KMS-11 (cell line): ENCODE data around the gene MTG1.
A peak's percentile ranks its signal among the peaks of the same experiment; 100 is the strongest.

ENCODE experiments used
- H2AFZ ChIP-seq: fragments of 200-600 bp; sonication (generic); 2 replicates; pipeline ENCODE4 v1.6.1; 2016; ENCODE audit warnings: antibody characterized with exemption, mixed run types, low read depth
- H3K27ac ChIP-seq: fragments of 200-600 bp; sonication (generic); 2 replicates; pipeline ENCODE4 v1.6.1; 2016; ENCODE audit warnings: mild to moderate bottlenecking, mixed run types
- H3K27me3 ChIP-seq: fragments of 200-600 bp; sonication (generic); 2 replicates; pipeline ENCODE4 v1.6.1; 2017; ENCODE audit warnings: mild to moderate bottlenecking, low read depth, mixed run types, moderate library complexity; ENCODE audit not compliant: insufficient read depth
- H3K36me3 ChIP-seq: fragments of 200-600 bp; sonication (generic); 2 replicates; pipeline ENCODE4 v1.6.1; 2017; ENCODE audit warnings: mild to moderate bottlenecking, mixed run types; ENCODE audit not compliant: insufficient read depth
- H3K4me1 ChIP-seq: fragments of 200-600 bp; sonication (generic); 2 replicates; pipeline ENCODE4 v1.6.1; 2016; ENCODE audit warnings: mild to moderate bottlenecking, low read depth, mixed run types; ENCODE audit not compliant: poor library complexity, severe bottlenecking
- H3K4me2 ChIP-seq: fragments of 200-600 bp; sonication (generic); 2 replicates; pipeline ENCODE4 v1.7.0; 2016; ENCODE audit warnings: mild to moderate bottlenecking, mixed run types
- H3K4me3 ChIP-seq: fragments of 200-600 bp; sonication (generic); IDR thresholded peaks from 2 replicates; pipeline ENCODE4 v1.6.1; 2017; ENCODE audit warnings: low read depth, low read length, mixed read lengths; ENCODE audit not compliant: insufficient read depth
- H3K79me2 ChIP-seq: fragments of 200-600 bp; sonication (generic); 2 replicates; pipeline ENCODE4 v1.6.1; 2016; ENCODE audit warnings: low read depth, mixed run types; ENCODE audit not compliant: insufficient read depth
- H3K9ac ChIP-seq: fragments of 200-600 bp; sonication (generic); 2 replicates; pipeline ENCODE4 v1.6.1; 2016; ENCODE audit warnings: mild to moderate bottlenecking, mixed run types
- H4K20me1 ChIP-seq: fragments of 200-600 bp; sonication (generic); 2 replicates; pipeline ENCODE4 v1.6.1; 2016; ENCODE audit warnings: mild to moderate bottlenecking, mixed run types; ENCODE audit not compliant: insufficient read depth
- TF ChIP-seq, protein P1 (sequence below): fragments of 200-600 bp; sonication (generic); conservative IDR thresholded peaks from 2 replicates; pipeline ENCODE4 v1.6.1; 2017; ENCODE audit warnings: low read depth, mild to moderate bottlenecking, antibody characterized with exemption, low read length, moderate library complexity, mixed read lengths

Gene MTG1

DNA sequence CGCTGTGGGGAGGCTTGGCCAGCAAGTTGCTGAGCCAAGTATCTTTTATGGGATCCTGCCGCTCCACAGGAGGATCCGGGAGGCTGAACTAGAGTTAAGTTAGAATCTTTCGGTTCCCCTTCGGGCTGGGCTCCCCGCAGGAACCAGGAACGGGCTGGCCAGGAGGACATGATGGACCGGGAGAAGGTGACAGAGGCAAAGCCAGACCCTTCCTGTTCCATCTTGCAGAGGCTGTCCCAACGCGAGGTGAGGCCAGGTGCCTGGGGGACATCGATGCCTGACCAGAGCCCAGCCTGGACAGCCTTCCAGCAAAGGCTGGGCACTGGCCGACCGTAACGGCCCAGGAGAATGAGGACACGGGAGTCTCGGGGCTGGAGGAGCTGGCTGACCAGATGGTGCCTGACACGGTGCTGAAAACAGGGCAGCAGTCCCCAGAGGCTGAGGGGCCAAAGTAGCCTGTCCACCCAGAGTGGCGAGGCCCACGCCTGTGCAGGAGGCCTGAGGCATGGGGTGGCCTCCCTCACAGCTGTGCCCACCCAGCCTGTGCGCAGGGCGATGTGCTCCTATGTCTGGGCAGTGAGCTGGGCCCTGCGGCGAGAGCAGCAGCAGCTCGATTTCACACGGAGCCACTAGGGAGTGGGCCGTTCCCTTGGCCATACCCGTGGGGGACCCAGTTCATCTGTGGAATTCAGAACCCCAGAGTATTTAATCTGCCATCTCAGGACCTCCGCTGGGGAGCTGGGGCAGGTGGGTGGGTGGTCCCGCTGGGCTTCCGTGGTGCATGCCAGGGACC is 16.7 kb upstream of the MTG1 start:
- Histone ChIP-seq H3K27ac (no peak overlapping the region), H3K36me3 (no peaks in the 10 kb centered on the region), H4K20me1 (no peaks in the 10 kb centered on the region), H3K4me1 (peaks cover 6% of the 10 kb centered on the region), H3K27me3 (no peaks in the 10 kb centered on the region; the same call in 1 of the 2 replicates), H3K79me2 (no peaks in the 10 kb centered on the region), H2AFZ (no peak overlapping the region), H3K4me3 (no peak overlapping the region), H3K4me2 (peak overlapping the region; percentile 92), H3K9ac (no peak overlapping the region)
- TF ChIP-seq, protein P1, sequence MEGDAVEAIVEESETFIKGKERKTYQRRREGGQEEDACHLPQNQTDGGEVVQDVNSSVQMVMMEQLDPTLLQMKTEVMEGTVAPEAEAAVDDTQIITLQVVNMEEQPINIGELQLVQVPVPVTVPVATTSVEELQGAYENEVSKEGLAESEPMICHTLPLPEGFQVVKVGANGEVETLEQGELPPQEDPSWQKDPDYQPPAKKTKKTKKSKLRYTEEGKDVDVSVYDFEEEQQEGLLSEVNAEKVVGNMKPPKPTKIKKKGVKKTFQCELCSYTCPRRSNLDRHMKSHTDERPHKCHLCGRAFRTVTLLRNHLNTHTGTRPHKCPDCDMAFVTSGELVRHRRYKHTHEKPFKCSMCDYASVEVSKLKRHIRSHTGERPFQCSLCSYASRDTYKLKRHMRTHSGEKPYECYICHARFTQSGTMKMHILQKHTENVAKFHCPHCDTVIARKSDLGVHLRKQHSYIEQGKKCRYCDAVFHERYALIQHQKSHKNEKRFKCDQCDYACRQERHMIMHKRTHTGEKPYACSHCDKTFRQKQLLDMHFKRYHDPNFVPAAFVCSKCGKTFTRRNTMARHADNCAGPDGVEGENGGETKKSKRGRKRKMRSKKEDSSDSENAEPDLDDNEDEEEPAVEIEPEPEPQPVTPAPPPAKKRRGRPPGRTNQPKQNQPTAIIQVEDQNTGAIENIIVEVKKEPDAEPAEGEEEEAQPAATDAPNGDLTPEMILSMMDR, result no peak

DNA sequence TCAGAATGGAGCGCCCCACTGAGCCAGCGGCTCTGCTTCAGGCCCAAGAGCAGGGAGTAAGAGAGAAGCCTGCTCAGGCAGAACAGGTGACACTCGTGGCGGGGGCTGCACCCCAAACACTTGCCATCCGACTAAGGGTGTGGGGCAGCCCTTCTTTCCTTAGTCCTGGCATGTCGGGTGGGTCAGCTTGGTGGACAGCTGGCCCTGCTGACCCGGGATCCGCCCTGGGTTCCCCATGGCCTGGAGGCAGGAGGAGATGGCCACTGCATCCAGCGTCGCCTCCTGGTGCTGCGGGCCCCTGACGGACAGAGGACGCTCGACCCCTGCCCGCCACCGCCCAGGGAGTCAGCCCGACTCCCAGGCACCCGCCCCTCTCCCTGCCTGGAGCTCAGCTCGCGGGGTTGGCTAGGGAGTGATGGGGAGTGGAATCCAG is 16.1 kb upstream of the MTG1 start:
- no peaks in the 10 kb centered on the region; the same call in 1 of the 2 replicates for H3K27me3 ChIP-seq
- H4K20me1 ChIP-seq, result no peaks in the 10 kb centered on the region
- H3K36me3 ChIP-seq, result no peaks in the 10 kb centered on the region
- H3K4me2 ChIP-seq, result peak overlapping the region; percentile 92
- peak overlapping the region; percentile 15; the same call in 1 of the 2 replicates for H3K9ac ChIP-seq
- TF ChIP-seq, protein P1, result no peak
- H3K4me3 ChIP-seq, result no peak overlapping the region
- no peaks in the 10 kb centered on the region for H3K79me2 ChIP-seq
- H2AFZ ChIP-seq, result peak overlapping the region; percentile 97
- peaks cover 6% of the 10 kb centered on the region for H3K4me1 ChIP-seq
- no peak overlapping the region for H3K27ac ChIP-seq

DNA sequence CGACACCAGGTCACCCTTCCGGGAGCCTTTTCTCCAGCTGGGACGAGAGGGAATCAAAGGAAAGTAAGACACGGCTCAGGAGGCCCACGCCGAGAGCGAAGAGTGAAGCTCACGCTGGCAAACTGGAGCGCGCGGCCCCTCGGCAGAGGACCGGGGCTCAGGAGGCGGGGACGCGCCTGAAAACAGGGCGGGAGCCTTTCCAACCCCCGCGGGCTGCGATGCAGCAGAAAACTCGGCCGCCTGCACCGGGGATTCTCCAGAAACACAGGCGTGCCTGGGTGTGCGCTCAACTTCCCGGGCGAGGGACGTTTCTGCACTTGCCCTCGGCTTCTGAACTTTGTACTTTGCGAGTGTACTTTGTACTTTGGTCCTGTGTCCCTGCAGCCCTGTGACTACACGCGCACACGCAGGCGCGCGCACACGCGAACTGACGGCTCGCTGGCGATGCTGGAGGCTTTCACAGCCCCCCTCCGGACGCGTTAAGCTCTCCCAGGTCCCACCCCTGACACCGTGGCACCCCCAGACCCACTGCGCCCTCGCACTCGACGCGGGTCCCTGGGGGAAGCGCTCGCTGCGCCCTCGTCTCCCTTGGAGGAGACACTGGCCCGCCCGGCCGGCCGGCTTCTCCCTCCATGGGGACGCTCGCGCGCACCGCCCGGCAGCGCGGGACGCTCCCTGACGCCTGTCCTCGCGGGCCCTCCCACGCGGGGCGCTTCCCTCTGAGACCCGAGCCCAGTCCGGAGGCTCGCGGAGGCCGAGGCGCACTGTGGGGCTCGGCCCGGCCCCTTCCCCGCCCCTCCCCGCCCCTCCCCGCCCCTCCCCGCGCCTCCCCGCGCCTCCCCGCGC is 15.5 kb upstream of the MTG1 start:
- Histone ChIP-seq H3K4me1 (peaks cover 6% of the 10 kb centered on the region), H4K20me1 (no peaks in the 10 kb centered on the region), H2AFZ (peak overlapping the region; percentile 97), H3K36me3 (no peaks in the 10 kb centered on the region), H3K79me2 (no peaks in the 10 kb centered on the region), H3K4me2 (peak overlapping the region; percentile 92), H3K4me3 (no peak overlapping the region), H3K27me3 (no peaks in the 10 kb centered on the region; the same call in 1 of the 2 replicates), H3K9ac (peak overlapping the region; percentile 15; the same call in 1 of the 2 replicates), H3K27ac (no peak overlapping the region)
- TF ChIP-seq, protein P1, result no peak

DNA sequence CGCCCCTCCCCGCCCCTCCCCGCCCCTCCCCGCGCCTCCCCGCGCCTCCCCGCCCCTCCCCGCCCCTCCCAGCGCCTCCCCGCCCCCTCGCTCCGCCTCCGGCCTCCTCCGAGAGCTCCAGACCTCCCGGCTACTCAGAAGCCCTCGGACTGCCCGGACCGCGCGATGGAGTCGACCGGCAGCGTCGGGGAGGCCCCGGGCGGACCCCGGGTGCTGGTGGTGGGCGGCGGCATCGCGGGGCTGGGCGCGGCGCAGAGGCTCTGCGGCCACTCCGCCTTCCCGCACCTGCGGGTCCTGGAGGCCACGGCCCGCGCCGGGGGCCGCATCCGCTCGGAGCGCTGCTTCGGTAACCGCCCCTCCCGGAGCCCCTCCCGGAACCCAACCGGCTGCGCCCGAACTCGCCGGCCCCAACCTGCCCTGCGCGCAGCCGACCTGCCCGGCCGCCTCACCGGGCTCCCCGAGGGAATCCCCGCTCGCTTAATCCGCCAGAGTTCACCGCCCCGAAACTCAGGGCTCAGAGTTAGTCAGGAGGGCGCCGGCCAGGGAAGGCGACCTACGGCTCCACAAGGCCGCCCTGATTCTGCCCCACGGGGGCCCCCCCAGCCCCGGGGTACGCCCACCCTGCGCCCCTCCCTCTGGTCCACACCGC is 14.7 kb upstream of the MTG1 start, which contains the start of gene PAOX:
TSS of gene PAOX (plus strand) at position 111 of the 649 bp plus-strand sequence. CDS start at position 166, 55 bp downstream.
- H3K36me3 ChIP-seq, result no peaks in the 10 kb centered on the region
- no peak within 1 kb of the TSS for H3K27ac ChIP-seq
- peak within 1 kb of the TSS; percentile 97 for H2AFZ ChIP-seq
- H3K9ac ChIP-seq, result peak within 1 kb of the TSS; percentile 35; the same call in 1 of the 2 replicates
- TF ChIP-seq, protein P1, result no peak
- H3K79me2 ChIP-seq, result no peaks in the 10 kb centered on the region
- H3K4me1 ChIP-seq, result no peaks in the 10 kb centered on the region
- no peaks in the 10 kb centered on the region; the same call in 1 of the 2 replicates for H3K27me3 ChIP-seq
- H3K4me2 ChIP-seq, result peak within 1 kb of the TSS; percentile 92
- H3K4me3 ChIP-seq, result no peak within 1 kb of the TSS
- H4K20me1 ChIP-seq, result no peaks in the 10 kb centered on the region
